ENCODE measurements around the gene FLT3. TPM values are rescaled to one million over a fixed set of nuclear protein-coding genes. Genes with fewer than 3 reads are reported as not detected.
"Not testable (repeated sequence)": the region's sequence is repeated elsewhere in the genome, so short reads cannot be mapped to it uniquely, and the experiment has no call there.

FLT3 gene
- total and polyA plus RNA-seq, 7 donors, result 0.23 to 3.5 (median 2.0) TPM; not detected in 1

- Histone ChIP-seq H3K9me3 (no peaks in the 10 kb centered on the region), H3K27ac (no peak overlapping the region), H3K36me3 (no peaks in the 10 kb centered on the region), H3K4me3 (no peak overlapping the region), H3K27me3 (peaks cover 0 to 10% (median 0%) of the 10 kb centered on the region in 3 donors), H3K4me1 (no peaks in the 10 kb centered on the region)
- TF ChIP-seq POLR2AphosphoS5 (IDR thresholded peaks at IDR 0.05) (no peak), EP300 (IDR thresholded peaks at IDR 0.05) (no peak), POLR2A (IDR thresholded peaks at IDR 0.05) (no peak), CTCF (IDR thresholded peaks at IDR 0.05) (no peak)
- intact Hi-C loops (cut with DNase I), result no loop called here
- DNase-seq, result no peak
These were observed 87.5 kb downstream of the FLT3 start for GRCh38 chr13:28012896-28013295.

DNA sequence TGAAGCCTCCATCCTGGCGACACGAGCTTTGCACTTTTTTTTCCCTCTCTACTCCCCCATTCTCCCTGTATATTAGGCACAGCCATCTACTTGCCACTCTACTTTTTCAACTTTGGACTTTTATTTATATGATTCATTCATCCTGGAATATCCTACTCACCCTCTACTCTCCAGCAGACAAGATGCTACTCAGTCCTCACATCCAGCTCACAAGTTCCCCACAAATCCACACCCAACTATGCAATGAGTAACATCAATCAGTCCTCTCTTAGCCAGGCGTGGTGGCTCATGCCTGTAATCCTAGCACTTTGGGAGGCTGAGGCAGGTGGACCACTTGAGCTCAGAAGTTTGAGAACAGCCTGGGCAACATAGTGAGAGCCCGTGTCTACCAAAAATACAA lies 88.0 kb downstream of the FLT3 start:
- no peak for DNase-seq
- WGBS, 2 donors, result 89 to 91% methylated on average over 4 of the region's 4 CpGs
- Histone ChIP-seq H3K4me3 (no peak overlapping the region), H3K27ac (no peak overlapping the region), H3K9me3 (no peaks in the 10 kb centered on the region), H3K36me3 (no peaks in the 10 kb centered on the region), H3K4me1 (no peaks in the 10 kb centered on the region), H3K27me3 (peaks cover 0 to 10% (median 0%) of the 10 kb centered on the region in 3 donors)
- TF ChIP-seq POLR2AphosphoS5 (IDR thresholded peaks at IDR 0.05), result no peak
- no peak for TF ChIP-seq EP300 (IDR thresholded peaks at IDR 0.05)
- no peak for TF ChIP-seq POLR2A (IDR thresholded peaks at IDR 0.05)
- TF ChIP-seq CTCF (IDR thresholded peaks at IDR 0.05), result no peak
- intact Hi-C loops (cut with DNase I), result no loop called here

DNA sequence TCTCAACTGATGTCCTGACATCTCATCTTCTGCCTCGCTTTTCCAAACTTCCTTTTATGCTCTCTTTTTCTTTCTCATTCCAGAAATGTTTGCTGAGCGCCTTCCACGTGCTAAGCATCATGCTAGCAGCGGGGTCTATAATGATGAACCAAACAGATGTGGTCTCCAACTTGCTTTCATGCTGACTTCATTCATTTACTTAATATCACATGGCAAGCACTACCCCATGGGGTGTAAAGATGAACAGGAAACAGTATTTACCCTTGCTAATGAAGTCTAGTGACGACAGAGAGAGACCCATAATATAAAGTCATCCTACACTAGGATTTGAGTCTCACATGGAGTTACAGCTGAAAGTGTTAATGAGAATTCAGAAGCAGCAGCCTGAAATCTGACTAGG lies 90.3 kb downstream of the FLT3 start:
- no peak for TF ChIP-seq POLR2A (IDR thresholded peaks at IDR 0.05)
- no peak for TF ChIP-seq EP300 (IDR thresholded peaks at IDR 0.05)
- no peak for TF ChIP-seq CTCF (IDR thresholded peaks at IDR 0.05)
- no peak for TF ChIP-seq POLR2AphosphoS5 (IDR thresholded peaks at IDR 0.05)
- H3K36me3 ChIP-seq, result no peaks in the 10 kb centered on the region
- H3K9me3 ChIP-seq, result no peaks in the 10 kb centered on the region
- H3K4me1 ChIP-seq, result no peaks in the 10 kb centered on the region
- WGBS, 2 donors, result 79 to 81% methylated on average over 5 of the region's 5 CpGs
- H3K27me3 ChIP-seq, result peaks cover 0 to 10% (median 0%) of the 10 kb centered on the region in 3 donors
- no peak for DNase-seq
- no peak overlapping the region for H3K4me3 ChIP-seq
- H3K27ac ChIP-seq, result no peak overlapping the region
- intact Hi-C loops (cut with DNase I), result no loop called here

GRCh38 chr13:28005016-28005415 lies 95.4 kb downstream of the FLT3 start:
- H3K9me3 ChIP-seq; H3K36me3 ChIP-seq; H3K27me3 ChIP-seq; intact Hi-C loops (cut with DNase I); DNase-seq; H3K4me3 ChIP-seq; H3K4me1 ChIP-seq; H3K27ac ChIP-seq: not testable (repeated sequence)
- 94 to 95% methylated on average over 13 of the region's 13 CpGs for WGBS, 2 donors

GRCh38 chr13:28002886-28003698 lies 97.3 kb downstream of the FLT3 start:
- Histone ChIP-seq H3K9me3 (no peaks in the 10 kb centered on the region), H3K4me1 (no peaks in the 10 kb centered on the region), H3K4me3 (no peak overlapping the region), H3K36me3 (no peaks in the 10 kb centered on the region), H3K27me3 (no peaks in the 10 kb centered on the region), H3K27ac (no peak overlapping the region)
- DNase-seq, result no peak
- no peak for TF ChIP-seq POLR2A (IDR thresholded peaks at IDR 0.05)
- TF ChIP-seq EP300 (IDR thresholded peaks at IDR 0.05), result no peak
- TF ChIP-seq CTCF (IDR thresholded peaks at IDR 0.05), result no peak
- TF ChIP-seq POLR2AphosphoS5 (IDR thresholded peaks at IDR 0.05), result no peak
- intact Hi-C loops (cut with DNase I), result no loop called here
- WGBS, 2 donors, result 73 to 86% methylated on average over 6 of the region's 6 CpGs

Measured in sigmoid colon (tissue), 7 donors.